Measurements from ENCODE around the gene CCDC34. TPM values are rescaled to one million over a fixed set of nuclear protein-coding genes. Genes with fewer than 3 reads are reported as not detected.

Gene CCDC34
- total RNA-seq, 6 experiments from 2014 or later: 7.9 to 18.7 (median 13.9) TPM

GRCh38 chr11:27354359-27354965 is 8.6 kb downstream of the CCDC34 start:
- Mint-ChIP-seq H3K27ac (peak overlapping the region; percentile 29; the same call in 1 of the 2 replicates), H3K4me1 (ENCODE audit: low read depth) (peaks cover 11% of the 10 kb centered on the region), H3K9me3 (no peaks in the 10 kb centered on the region), H3K36me3 (ENCODE audit: low read depth) (no peaks in the 10 kb centered on the region), H3K4me3 (no peak overlapping the region), H3K27me3 (ENCODE audit: insufficient read depth) (no peaks in the 10 kb centered on the region)
- DNase-seq: no peak
- no peak for TF ChIP-seq CTCF (IDR thresholded peaks at IDR 0.05)

- no peak for TF ChIP-seq CTCF (IDR thresholded peaks at IDR 0.05)
- DNase-seq: peak; percentile 36
- peak overlapping the region; percentile 29; the same call in 1 of the 2 replicates for H3K27ac Mint-ChIP-seq
These were observed 9.2 kb downstream of the CCDC34 start for GRCh38 chr11:27353593-27354358.

GRCh38 chr11:27352781-27353180 is 10.2 kb downstream of the CCDC34 start:
- H3K36me3 Mint-ChIP-seq (ENCODE audit: low read depth): no peaks in the 10 kb centered on the region
- H3K4me1 Mint-ChIP-seq (ENCODE audit: low read depth): peaks cover 17% of the 10 kb centered on the region
- H3K4me3 Mint-ChIP-seq: no peak overlapping the region
- TF ChIP-seq CTCF (IDR thresholded peaks at IDR 0.05): no peak
- DNase-seq: no peak
- H3K9me3 Mint-ChIP-seq: no peaks in the 10 kb centered on the region
- H3K27ac Mint-ChIP-seq: no peak overlapping the region
- H3K27me3 Mint-ChIP-seq (ENCODE audit: insufficient read depth): no peaks in the 10 kb centered on the region

More at GRCh38 chr11:27353593-27354358, 9.2 kb downstream of the CCDC34 start:
- peaks cover 11% of the 10 kb centered on the region for H3K4me1 Mint-ChIP-seq (ENCODE audit: low read depth)
- no peaks in the 10 kb centered on the region for H3K36me3 Mint-ChIP-seq (ENCODE audit: low read depth)
- no peaks in the 10 kb centered on the region for H3K27me3 Mint-ChIP-seq (ENCODE audit: insufficient read depth)
- H3K9me3 Mint-ChIP-seq: no peaks in the 10 kb centered on the region
- H3K4me3 Mint-ChIP-seq: no peak overlapping the region

GRCh38 chr11:27350511-27350910 is 12.5 kb downstream of the CCDC34 start:
- Mint-ChIP-seq H3K4me1 (ENCODE audit: low read depth) (peaks cover 17% of the 10 kb centered on the region), H3K27ac (no peak overlapping the region), H3K4me3 (no peak overlapping the region)

GRCh38 chr11:27349919-27350318 is 13.1 kb downstream of the CCDC34 start:
- no peaks in the 10 kb centered on the region for H3K27me3 Mint-ChIP-seq (ENCODE audit: insufficient read depth)
- H3K4me1 Mint-ChIP-seq (ENCODE audit: low read depth): peaks cover 17% of the 10 kb centered on the region
- H3K36me3 Mint-ChIP-seq (ENCODE audit: low read depth): no peaks in the 10 kb centered on the region; the same call in 1 of the 2 replicates
- no peak overlapping the region for H3K27ac Mint-ChIP-seq
- TF ChIP-seq CTCF (IDR thresholded peaks at IDR 0.05): no peak
- no peaks in the 10 kb centered on the region for H3K9me3 Mint-ChIP-seq
- DNase-seq: no peak
- H3K4me3 Mint-ChIP-seq: no peak overlapping the region

More at GRCh38 chr11:27350511-27350910, 12.5 kb downstream of the CCDC34 start:
- no peaks in the 10 kb centered on the region for H3K27me3 Mint-ChIP-seq (ENCODE audit: insufficient read depth)
- TF ChIP-seq CTCF (IDR thresholded peaks at IDR 0.05): no peak
- DNase-seq: no peak
- no peaks in the 10 kb centered on the region for H3K9me3 Mint-ChIP-seq
- no peaks in the 10 kb centered on the region for H3K36me3 Mint-ChIP-seq (ENCODE audit: low read depth)
